Sigmoid colon (tissue), 7 donors: ENCODE data around the gene CHORDC1. TPM values are rescaled to one million over a fixed set of nuclear protein-coding genes. Genes with fewer than 3 reads are reported as not detected.

Source experiments
- DNase-seq: peaks from one replicate; pipeline ENCODE4 v3.0.0-alpha.2; 2019
- H3K27ac ChIP-seq, 4 donors: fragments of 200-600 bp; sonication (generic); one replicate each; pipeline ENCODE4 v1.5.1; 2016 to 2019; ENCODE audit warnings: mild to moderate bottlenecking in 1 of 4
- H3K27me3 ChIP-seq, 3 donors: fragments of 200-600 bp; sonication (generic); one replicate each; pipeline ENCODE4 v1.5.1; 2019; ENCODE audit warnings: mild to moderate bottlenecking in 1 of 3
- H3K36me3 ChIP-seq, 4 donors: fragments of 200-600 bp; sonication (generic); one replicate each; pipeline ENCODE4 v1.5.1; 2016 to 2019
- H3K4me1 ChIP-seq, 4 donors: fragments of 200-600 bp; sonication (generic); one replicate each; pipeline ENCODE4 v1.5.1; 2017 to 2019
- H3K4me3 ChIP-seq, 4 donors: fragments of 200-600 bp; sonication (generic); one replicate each; pipeline ENCODE4 v1.5.1; 2017 to 2019; ENCODE audit warnings: mild to moderate bottlenecking in 2 of 4, moderate library complexity in 1 of 4
- H3K9me3 ChIP-seq, 4 donors: fragments of 200-600 bp in 3 of 4; sonication (generic) in 3 of 4; one replicate each; pipeline versions ENCODE4 v1.5.1 to v1.6.1; 2013 to 2019
- EP300 ChIP-seq, 4 donors: sonication (generic); formaldehyde crosslinking; IDR thresholded peaks; one replicate each; pipeline ENCODE4 v1.6.1; 2017; ENCODE audit warnings: antibody characterized with exemption in 4 of 4
- POLR2A ChIP-seq, 2 donors: fragments of 450-650 bp; IDR thresholded peaks; one replicate each; pipeline ENCODE4 v1.6.1; 2016; ENCODE audit warnings: antibody characterized with exemption in 2 of 2, mild to moderate bottlenecking in 2 of 2, moderate library complexity in 2 of 2
- POLR2AphosphoS5 ChIP-seq, 4 donors: sonication (generic); formaldehyde crosslinking; IDR thresholded peaks; one replicate each; pipeline ENCODE4 v1.6.1; 2017; ENCODE audit warnings: antibody characterized with exemption in 4 of 4
- WGBS, 2 donors: extraction: QIAGEN DNeasy Blood & Tissue Kit; methylation state at CpG; one replicate each; pipeline ENCODE4 v1.1.7; 2013; 5-methylcytosine and 5-hydroxymethylcytosine counted together
- intact Hi-C: fragments of 100-400 bp; cut with DNase I; formaldehyde crosslinking; loops from one replicate; pipeline ENCODE4 v1.15.1; 2023
- polyA plus RNA-seq, 3 donors: library from polyadenylated mRNA; stranded (reverse); fragments of 200-250 nt; gene quantifications; one replicate each; pipeline ENCODE4 v1.2.3, GENCODE V29; 2013
- total RNA-seq, 4 donors: library from RNA; depleted of rRNA; stranded (reverse); fragments of >200 nt; gene quantifications; one replicate each; pipeline ENCODE4 v1.1.0, GENCODE V29; 2016
- TF ChIP-seq, protein P1 (sequence below), 4 experiments: fragments of 450-650 bp in 3 of 4; fragments of 200-600 bp in 1 of 4; IDR thresholded peaks; one replicate each; pipeline ENCODE4 v1.5.1; 2016 to 2019; ENCODE audit warnings: antibody characterized with exemption in 4 of 4, mild to moderate bottlenecking in 3 of 4, moderate library complexity in 2 of 4
- donor health status: healthy with polysubstance abuse.
- donor health status: Bipolar disorder and iron deficiency.
- donor health status: healthy.

Gene CHORDC1
- total and polyA plus RNA-seq, 7 donors = 7.2 to 78.2 (median 50.4) TPM

DNA sequence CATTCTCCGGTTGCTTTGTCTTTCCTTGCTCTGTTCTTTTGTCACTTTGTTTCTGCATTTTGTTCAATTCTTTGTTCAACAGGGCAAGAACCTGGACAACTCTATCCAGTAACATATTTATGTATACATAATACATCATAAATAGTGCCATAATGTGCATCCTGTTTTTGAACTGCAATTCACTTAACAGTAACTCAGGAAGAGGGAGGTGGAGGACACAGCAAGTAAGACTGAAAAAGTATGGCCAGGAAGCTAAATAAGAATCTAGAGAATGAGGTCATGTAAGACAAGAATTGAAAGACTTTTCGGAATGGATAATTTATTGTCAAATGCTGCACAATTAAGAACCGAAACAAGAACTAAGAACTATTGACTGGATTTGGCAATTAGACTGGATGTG, 29.2 kb upstream of the CHORDC1 start:
- Histone ChIP-seq H3K27ac (no peak overlapping the region), H3K4me1 (no peaks in the 10 kb centered on the region), H3K4me3 (no peak overlapping the region), H3K9me3 (no peaks in the 10 kb centered on the region), H3K27me3 (no peaks in the 10 kb centered on the region), H3K36me3 (no peaks in the 10 kb centered on the region)
- 82 to 85% methylated on average over 3 of the region's 3 CpGs for WGBS, 2 donors
- intact Hi-C loops = no loop called here
- TF ChIP-seq POLR2A (IDR thresholded peaks at IDR 0.05) = no peak
- TF ChIP-seq POLR2AphosphoS5 (IDR thresholded peaks at IDR 0.05) = no peak
- no peak for TF ChIP-seq EP300 (IDR thresholded peaks at IDR 0.05)
- TF ChIP-seq, protein P1, sequence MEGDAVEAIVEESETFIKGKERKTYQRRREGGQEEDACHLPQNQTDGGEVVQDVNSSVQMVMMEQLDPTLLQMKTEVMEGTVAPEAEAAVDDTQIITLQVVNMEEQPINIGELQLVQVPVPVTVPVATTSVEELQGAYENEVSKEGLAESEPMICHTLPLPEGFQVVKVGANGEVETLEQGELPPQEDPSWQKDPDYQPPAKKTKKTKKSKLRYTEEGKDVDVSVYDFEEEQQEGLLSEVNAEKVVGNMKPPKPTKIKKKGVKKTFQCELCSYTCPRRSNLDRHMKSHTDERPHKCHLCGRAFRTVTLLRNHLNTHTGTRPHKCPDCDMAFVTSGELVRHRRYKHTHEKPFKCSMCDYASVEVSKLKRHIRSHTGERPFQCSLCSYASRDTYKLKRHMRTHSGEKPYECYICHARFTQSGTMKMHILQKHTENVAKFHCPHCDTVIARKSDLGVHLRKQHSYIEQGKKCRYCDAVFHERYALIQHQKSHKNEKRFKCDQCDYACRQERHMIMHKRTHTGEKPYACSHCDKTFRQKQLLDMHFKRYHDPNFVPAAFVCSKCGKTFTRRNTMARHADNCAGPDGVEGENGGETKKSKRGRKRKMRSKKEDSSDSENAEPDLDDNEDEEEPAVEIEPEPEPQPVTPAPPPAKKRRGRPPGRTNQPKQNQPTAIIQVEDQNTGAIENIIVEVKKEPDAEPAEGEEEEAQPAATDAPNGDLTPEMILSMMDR (IDR thresholded peaks at IDR 0.05) = no peak
- no peak for DNase-seq

DNA sequence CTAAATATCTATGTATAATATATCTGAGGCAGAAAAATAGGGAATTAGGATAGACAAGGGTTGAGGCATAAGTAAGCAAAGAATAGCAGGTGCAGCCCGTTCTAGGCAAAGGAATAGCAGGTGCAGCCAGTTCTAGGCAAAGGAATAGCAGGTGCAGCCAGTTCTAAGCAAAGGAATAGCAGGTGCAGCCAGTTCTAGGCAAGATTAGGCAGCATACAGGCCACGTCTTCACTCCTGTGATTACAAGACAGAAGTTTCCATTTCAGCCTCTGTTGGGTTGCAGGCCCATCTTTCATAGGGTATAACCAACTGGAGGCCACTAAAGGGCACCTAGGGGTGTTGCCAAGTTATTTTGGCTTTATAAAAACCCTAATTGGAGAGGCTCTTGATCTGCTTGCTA, 28.8 kb upstream of the CHORDC1 start:
- intact Hi-C loops = no loop called here
- DNase-seq = no peak
- Histone ChIP-seq H3K36me3 (no peaks in the 10 kb centered on the region), H3K4me1 (no peaks in the 10 kb centered on the region), H3K27me3 (no peaks in the 10 kb centered on the region), H3K4me3 (no peak overlapping the region), H3K9me3 (no peaks in the 10 kb centered on the region), H3K27ac (no peak overlapping the region)
- 21 to 64% methylated on average over 2 of the region's 2 CpGs for WGBS, 2 donors
- TF ChIP-seq POLR2A (IDR thresholded peaks at IDR 0.05) = no peak
- TF ChIP-seq, protein P1 (IDR thresholded peaks at IDR 0.05) = no peak
- no peak for TF ChIP-seq EP300 (IDR thresholded peaks at IDR 0.05)
- TF ChIP-seq POLR2AphosphoS5 (IDR thresholded peaks at IDR 0.05) = no peak

DNA sequence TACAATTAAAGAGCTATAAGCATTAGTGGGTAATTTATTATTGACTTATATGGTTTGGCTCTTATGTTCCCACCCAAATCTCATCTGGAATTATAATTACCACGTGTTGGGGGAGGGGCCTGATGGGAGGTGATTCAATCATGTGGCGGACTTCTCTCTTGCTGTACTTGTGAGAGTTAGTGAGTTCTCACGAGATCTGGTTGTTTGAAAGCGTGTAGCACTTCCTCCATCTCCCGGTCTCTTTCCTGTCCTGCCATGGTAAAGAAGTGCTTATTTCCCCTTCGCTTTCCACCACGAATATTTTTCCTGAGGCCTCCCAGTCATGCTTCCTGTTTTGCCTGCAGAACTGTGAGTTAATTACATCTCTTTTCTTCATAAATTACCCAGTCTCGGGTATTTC, 28.1 kb upstream of the CHORDC1 start:
- H3K27ac ChIP-seq = no peak overlapping the region
- TF ChIP-seq, protein P1 (IDR thresholded peaks at IDR 0.05) = no peak
- TF ChIP-seq EP300 (IDR thresholded peaks at IDR 0.05) = no peak
- no peak for TF ChIP-seq POLR2AphosphoS5 (IDR thresholded peaks at IDR 0.05)
- no peak for TF ChIP-seq POLR2A (IDR thresholded peaks at IDR 0.05)
- H3K4me1 ChIP-seq = no peaks in the 10 kb centered on the region
- whole genome bisulfite sequencing, 2 donors = 53 to 75% methylated on average over 8 of the region's 8 CpGs
- intact Hi-C loops = no loop called here
- H3K36me3 ChIP-seq = no peaks in the 10 kb centered on the region
- no peak for DNase-seq
- no peaks in the 10 kb centered on the region for H3K27me3 ChIP-seq
- H3K9me3 ChIP-seq = no peaks in the 10 kb centered on the region
- H3K4me3 ChIP-seq = no peak overlapping the region

DNA sequence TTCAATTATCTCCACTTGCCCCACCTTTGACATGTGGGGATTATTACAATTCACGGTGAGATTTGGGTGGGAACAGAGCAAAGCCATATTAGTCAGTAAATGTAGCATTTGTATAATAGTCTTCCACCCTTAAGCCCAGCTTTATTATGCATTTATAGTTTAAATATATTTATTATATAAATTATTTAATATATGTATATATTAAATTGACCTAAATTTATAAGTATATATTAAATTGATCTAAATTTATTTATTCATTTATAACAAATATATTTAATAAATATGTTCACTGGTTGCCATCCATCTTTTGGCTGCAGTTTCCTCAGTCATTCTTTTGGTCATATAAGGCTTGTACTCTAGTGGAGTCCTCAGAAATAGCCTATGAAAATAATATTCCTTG, 23.6 kb upstream of the CHORDC1 start:
- Histone ChIP-seq H3K9me3 (no peaks in the 10 kb centered on the region), H3K4me3 (no peak overlapping the region), H3K27me3 (no peaks in the 10 kb centered on the region), H3K27ac (no peak overlapping the region), H3K36me3 (no peaks in the 10 kb centered on the region), H3K4me1 (no peaks in the 10 kb centered on the region)
- intact Hi-C loops = no loop called here
- no peak for DNase-seq
- TF ChIP-seq EP300 (IDR thresholded peaks at IDR 0.05) (no peak), POLR2A (IDR thresholded peaks at IDR 0.05) (no peak), POLR2AphosphoS5 (IDR thresholded peaks at IDR 0.05) (no peak)
- TF ChIP-seq, protein P1 (IDR thresholded peaks at IDR 0.05) = no peak
- 74 to 89% methylated on average over 1 of the region's 1 CpG for WGBS, 2 donors

DNA sequence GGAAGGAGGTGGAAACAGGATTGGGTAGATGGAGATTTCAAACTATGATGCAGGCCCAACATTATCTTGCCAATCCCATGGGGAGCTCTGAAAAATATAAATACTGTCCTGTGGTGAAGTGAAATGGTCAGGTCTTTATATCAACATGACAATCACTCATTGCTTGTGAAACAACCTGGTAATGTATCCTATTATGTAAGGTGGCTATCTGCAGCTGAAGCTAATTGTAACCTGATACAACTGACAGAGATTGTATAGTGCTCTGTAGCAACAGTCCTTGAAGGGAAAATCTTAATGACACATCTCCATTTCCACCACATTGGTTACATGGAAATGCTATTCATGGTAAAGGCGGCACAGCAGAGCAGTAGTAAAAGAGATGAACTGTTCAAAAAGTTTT, 20.7 kb upstream of the CHORDC1 start:
- Histone ChIP-seq H3K27ac (no peak overlapping the region), H3K4me3 (no peak overlapping the region), H3K9me3 (no peaks in the 10 kb centered on the region), H3K27me3 (no peaks in the 10 kb centered on the region), H3K36me3 (no peaks in the 10 kb centered on the region), H3K4me1 (no peaks in the 10 kb centered on the region)
- no peak for DNase-seq
- 91 to 95% methylated on average over 1 of the region's 1 CpG for WGBS, 2 donors
- TF ChIP-seq EP300 (IDR thresholded peaks at IDR 0.05) = no peak
- no peak for TF ChIP-seq POLR2A (IDR thresholded peaks at IDR 0.05)
- TF ChIP-seq, protein P1 (IDR thresholded peaks at IDR 0.05) = no peak
- no peak for TF ChIP-seq POLR2AphosphoS5 (IDR thresholded peaks at IDR 0.05)
- intact Hi-C loops = no loop called here
